Left renal cortex interstitium (tissue), 4 donors: ENCODE data around the gene CCP110. TPM values are rescaled to one million over a fixed set of nuclear protein-coding genes. Genes with fewer than 3 reads are reported as not detected.

Experiments
- DNase-seq, 4 donors: peaks; one replicate each; pipeline ENCODE4 v3.0.0-alpha.2; 2013; ENCODE audit warnings: low read depth in 4 of 4, low spot score in 2 of 4, missing footprints in 1 of 4
- polyA plus RNA-seq, 4 donors: library from polyadenylated mRNA; unstranded; fragments of 120-200 nt; gene quantifications; one replicate each; pipeline ENCODE4 v1.2.1, GENCODE V29; 2013; ENCODE audit not compliant: insufficient read length in 4 of 4

The CCP110 gene, protein sequence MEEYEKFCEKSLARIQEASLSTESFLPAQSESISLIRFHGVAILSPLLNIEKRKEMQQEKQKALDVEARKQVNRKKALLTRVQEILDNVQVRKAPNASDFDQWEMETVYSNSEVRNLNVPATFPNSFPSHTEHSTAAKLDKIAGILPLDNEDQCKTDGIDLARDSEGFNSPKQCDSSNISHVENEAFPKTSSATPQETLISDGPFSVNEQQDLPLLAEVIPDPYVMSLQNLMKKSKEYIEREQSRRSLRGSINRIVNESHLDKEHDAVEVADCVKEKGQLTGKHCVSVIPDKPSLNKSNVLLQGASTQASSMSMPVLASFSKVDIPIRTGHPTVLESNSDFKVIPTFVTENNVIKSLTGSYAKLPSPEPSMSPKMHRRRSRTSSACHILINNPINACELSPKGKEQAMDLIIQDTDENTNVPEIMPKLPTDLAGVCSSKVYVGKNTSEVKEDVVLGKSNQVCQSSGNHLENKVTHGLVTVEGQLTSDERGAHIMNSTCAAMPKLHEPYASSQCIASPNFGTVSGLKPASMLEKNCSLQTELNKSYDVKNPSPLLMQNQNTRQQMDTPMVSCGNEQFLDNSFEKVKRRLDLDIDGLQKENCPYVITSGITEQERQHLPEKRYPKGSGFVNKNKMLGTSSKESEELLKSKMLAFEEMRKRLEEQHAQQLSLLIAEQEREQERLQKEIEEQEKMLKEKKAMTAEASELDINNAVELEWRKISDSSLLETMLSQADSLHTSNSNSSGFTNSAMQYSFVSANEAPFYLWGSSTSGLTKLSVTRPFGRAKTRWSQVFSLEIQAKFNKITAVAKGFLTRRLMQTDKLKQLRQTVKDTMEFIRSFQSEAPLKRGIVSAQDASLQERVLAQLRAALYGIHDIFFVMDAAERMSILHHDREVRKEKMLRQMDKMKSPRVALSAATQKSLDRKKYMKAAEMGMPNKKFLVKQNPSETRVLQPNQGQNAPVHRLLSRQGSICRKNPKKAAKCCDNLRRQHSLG
- 10 to 100 TPM; 22.1 to 40.3 (median 29.7) TPM for polyA plus RNA-seq

- DNase-seq: peak; percentile 55 to 92 (median 82)
These were observed at the start of gene CCP110 for GRCh38 chr16:19523559-19524355. Gene CCP110 (plus strand): TSS chr16:19523942. CDS start chr16:19527882, 3,940 bp downstream.

DNA sequence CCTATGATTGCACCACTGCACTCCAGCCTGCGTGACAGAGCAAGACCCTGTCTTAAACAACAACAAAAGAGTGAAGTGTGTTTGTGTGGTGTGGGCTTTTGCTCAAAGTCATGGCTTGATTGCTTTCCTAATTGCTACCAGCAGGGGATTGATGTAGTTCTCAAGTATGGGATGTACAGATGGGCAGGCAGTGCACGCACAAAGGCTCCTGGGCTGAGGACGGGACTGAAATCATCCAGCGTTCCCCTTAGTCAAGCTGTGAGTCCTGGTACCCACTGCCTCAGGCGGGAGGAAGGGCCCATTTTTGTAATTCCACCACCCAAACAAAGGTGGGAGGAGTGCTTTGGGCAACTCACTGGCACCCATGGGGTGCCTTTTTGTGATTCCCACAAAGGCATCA is 49.1 kb upstream of the CCP110 start:
- DNase-seq: no peak

GRCh38 chr16:19478505-19478904 is 45.2 kb upstream of the CCP110 start:
- DNase-seq: no peak

- no peak for DNase-seq
These were observed 44.4 kb upstream of the CCP110 start for GRCh38 chr16:19479302-19479721.

DNA sequence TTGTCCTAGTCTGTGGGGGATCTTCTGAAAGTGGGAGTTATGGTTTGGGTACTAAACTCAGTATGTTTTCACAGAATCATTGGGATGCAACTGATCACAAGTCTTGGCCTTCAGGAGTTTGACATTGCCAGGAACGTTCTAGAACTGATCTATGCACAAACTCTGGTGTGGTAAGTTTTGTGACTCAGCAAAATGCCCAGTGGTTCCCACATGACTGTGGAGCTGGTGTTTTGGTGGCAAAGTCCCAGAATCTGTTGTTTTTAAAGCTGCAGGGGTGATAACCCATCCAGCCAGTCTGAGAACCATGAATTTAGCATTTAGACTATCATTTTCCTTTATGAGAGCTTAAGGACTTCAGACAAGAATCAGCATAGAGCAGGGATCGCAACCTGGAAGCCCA is 42.4 kb upstream of the CCP110 start:
- no peak for DNase-seq

GRCh38 chr16:19481769-19482168 is 42.0 kb upstream of the CCP110 start:
- DNase-seq: no peak

DNA sequence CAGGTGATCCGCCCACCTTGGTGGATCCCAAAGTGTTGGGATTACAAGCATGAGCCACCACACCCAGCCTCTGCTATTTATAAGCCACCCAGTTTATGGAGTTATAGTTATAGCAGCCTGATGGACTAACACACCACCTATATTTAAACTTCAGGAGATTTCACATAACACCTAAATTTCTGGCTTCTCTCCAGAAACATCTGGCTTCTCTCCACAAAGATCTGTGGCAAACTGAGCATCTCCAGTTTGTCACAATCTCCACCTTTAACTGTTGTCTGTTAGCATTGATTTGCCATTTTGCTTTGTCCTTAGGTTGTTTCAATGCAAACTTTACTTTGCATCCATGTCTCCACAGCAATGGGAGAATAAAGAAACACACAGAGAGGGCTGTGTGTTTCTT is 41.5 kb upstream of the CCP110 start:
- no peak for DNase-seq

- no peak for DNase-seq
These were observed 39.6 kb upstream of the CCP110 start for GRCh38 chr16:19484096-19484495.

- DNase-seq: no peak
These were observed 38.1 kb upstream of the CCP110 start for GRCh38 chr16:19485611-19486010.

GRCh38 chr16:19486051-19486450 is 37.7 kb upstream of the CCP110 start:
- DNase-seq: no peak

DNA sequence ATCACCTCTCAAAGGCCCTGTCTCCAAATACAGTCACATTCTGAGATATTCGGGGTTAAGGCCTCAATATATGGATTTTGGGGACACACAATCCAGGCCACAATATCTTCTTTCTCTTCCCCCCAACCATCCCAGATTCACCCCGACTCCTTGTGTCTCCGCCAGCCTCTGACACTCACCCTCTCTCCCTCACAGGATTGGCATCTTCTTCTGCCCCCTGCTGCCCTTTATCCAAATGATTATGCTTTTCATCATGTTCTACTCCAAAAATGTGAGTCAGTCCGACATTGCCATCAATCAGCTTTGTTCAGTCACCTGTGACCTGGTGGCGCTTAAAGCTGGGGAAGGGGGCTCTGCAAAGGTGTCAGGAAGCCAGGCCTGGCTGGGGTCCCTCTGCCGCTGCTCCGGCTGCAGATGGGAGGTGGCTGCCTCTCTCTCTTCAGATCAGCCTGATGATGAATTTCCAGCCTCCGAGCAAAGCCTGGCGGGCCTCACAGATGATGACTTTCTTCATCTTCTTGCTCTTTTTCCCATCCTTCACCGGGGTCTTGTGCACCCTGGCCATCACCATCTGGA is 36.9 kb upstream of the CCP110 start:
- DNase-seq: no peak

DNA sequence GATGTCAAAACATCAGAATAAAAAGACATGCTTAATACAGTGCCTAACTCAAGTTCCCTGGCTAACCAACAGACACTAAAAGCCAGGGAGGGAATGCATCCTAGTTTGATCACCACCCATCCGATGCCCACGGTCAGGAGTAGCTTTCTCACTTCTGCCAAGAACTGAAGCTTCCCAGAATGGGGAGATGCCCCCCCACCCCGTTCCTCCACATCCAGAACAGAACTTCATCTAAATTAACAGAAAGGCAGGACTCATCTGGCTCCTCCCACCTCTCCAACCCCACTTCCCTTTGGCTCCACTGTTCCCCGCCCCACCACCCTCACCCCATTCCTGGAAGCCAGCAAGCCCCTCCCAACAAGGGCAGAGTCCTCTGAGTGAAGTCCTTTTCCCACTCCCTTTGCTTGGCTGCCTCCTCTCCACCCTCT is 35.5 kb upstream of the CCP110 start:
- no peak for DNase-seq

GRCh38 chr16:19490619-19491018 is 33.1 kb upstream of the CCP110 start:
- DNase-seq: no peak

DNA sequence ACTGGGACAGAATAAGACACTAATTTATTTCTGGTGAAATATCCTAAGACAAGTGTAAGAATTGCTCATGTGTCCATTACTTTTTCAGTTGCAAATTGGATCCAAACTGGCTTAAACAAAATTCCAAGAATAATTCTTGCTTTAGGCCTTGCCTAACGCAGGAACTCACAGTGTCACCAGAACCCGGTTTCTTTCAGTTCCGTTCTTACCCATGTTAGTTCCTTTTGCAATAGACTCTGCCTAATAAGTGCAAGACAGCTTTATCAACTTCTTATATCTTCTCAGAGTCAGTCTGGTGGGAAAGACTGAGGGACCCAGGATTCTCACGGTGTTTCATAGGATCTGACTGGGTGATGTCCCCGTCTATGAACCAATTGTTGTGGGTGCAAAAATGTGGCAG is 26.6 kb upstream of the CCP110 start:
- DNase-seq: no peak

DNA sequence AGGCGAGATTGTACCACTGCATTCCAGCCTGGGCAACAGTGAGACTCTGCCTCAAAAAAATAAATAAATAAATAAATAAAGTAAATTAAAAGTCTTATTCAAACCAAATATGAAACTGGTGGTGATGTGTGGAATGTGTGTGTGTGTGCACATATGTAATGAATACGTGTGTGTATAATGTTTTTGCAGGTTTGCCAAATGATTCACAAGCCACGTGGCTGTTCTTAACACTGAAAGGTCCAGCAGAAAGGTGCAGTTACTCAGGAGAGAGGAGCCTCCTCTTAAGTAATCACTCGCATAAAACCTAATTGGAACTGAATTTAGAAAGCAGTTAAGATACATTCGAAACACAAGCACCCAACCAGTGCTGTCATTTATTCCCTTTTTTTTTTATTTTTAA is 24.7 kb upstream of the CCP110 start:
- no peak for DNase-seq

DNA sequence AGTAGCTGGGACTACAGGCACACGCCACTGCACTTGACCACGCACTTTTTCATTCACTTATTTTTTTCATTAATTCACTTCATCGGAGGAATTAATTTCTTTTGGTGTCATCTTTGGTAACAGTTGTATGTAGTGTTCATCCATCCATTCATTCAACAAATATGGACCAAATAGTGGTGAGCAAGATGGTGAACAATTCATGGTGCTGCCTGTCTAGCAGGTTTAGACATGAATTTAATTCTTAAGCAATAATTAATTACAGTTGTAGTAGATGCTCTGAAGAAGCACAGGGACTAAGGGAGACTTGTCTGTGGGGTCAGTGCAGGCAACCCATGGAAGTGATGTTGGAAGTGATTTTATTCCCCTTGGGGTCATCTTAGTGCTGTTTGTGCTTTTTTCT is 24.3 kb upstream of the CCP110 start:
- no peak for DNase-seq

- DNase-seq: peak in 1 of 4 donors; percentile 45
These were observed 21.2 kb upstream of the CCP110 start for GRCh38 chr16:19502395-19503131.

DNA sequence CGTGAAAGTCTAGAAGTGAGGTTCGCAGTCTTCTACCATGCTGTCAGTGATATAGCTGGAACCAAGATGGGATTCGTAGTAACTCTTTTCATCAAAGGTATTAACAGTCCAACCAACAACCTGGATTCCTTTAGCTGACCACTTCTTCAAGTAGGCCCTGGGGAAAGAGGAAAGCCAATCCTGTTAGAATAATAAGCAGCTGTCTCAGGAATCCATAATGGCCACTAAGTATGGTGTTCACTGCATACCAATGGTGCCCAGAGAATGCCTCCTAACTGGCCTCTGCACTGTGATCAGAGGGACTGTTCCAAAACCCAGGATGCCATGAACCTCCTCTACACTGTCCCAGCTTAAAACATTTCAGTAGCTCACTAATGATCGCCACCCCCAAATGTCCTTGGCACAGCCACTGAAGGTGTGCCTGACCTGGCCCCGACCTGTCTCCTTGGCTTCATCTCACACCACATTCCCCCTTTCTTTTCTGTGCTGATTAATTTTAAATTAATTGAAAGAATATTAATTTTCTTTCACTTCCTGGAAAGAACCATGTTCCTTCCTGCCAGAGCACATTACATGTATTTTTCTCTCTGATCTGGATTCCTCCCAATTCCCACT is 20.2 kb upstream of the CCP110 start:
- DNase-seq: no peak
